GM19193 (cell line): ENCODE measurements around the gene GALNT18.

Source experiments
- POLR2A ChIP-seq: IDR thresholded peaks from 4 replicates; pipeline ENCODE4 v1.6.1; 2011; ENCODE audit not compliant: insufficient read depth, insufficient read length; ENCODE audit errors: extremely low read depth

The GALNT18 gene

GRCh38 chr11:11250470-11250869 lies 371.3 kb downstream of the GALNT18 start:
- TF ChIP-seq POLR2A = no peak

- TF ChIP-seq POLR2A = no peak
Observed at GRCh38 chr11:11247576-11247975, 374.2 kb downstream of the GALNT18 start.

- no peak for TF ChIP-seq POLR2A
Observed at GRCh38 chr11:11247086-11247485, 374.7 kb downstream of the GALNT18 start.

GRCh38 chr11:11246166-11246565 lies 375.6 kb downstream of the GALNT18 start:
- TF ChIP-seq POLR2A = no peak

GRCh38 chr11:11245453-11245852 lies 376.4 kb downstream of the GALNT18 start:
- no peak for TF ChIP-seq POLR2A

- TF ChIP-seq POLR2A = no peak
Observed at GRCh38 chr11:11244470-11245080, 377.2 kb downstream of the GALNT18 start.

- TF ChIP-seq POLR2A = no peak
Observed at GRCh38 chr11:11243590-11244469, 378.0 kb downstream of the GALNT18 start.

GRCh38 chr11:11243209-11243589 lies 378.6 kb downstream of the GALNT18 start:
- TF ChIP-seq POLR2A = no peak

- no peak for TF ChIP-seq POLR2A
Observed at GRCh38 chr11:11241284-11241683, 380.5 kb downstream of the GALNT18 start.

GRCh38 chr11:11239959-11240358 lies 381.8 kb downstream of the GALNT18 start:
- TF ChIP-seq POLR2A = no peak

GRCh38 chr11:11237070-11237832 lies 384.6 kb downstream of the GALNT18 start:
- no peak for TF ChIP-seq POLR2A

GRCh38 chr11:11236498-11237059 lies 385.2 kb downstream of the GALNT18 start:
- no peak for TF ChIP-seq POLR2A

- no peak for TF ChIP-seq POLR2A
Observed at GRCh38 chr11:11231763-11232162, 390.0 kb downstream of the GALNT18 start.

GRCh38 chr11:11230802-11231562 lies 390.8 kb downstream of the GALNT18 start:
- no peak for TF ChIP-seq POLR2A
